Liver (tissue), 3 donors: Measurements from ENCODE around the gene PAPSS1.

Experiments
- ATF3 ChIP-seq: IDR thresholded peaks from 2 replicates; pipeline ENCODE4 v1.6.1; 2016; ENCODE audit warnings: antibody characterized with exemption
- GABPA ChIP-seq, 2 donors: IDR thresholded peaks in 1 of 2; conservative IDR thresholded peaks in 1 of 2; 2 replicates each; pipeline ENCODE4 v1.6.1; 2016; ENCODE audit warnings: antibody characterized with exemption in 2 of 2, mild to moderate bottlenecking in 1 of 2, moderate library complexity in 1 of 2
- TAF1 ChIP-seq: conservative IDR thresholded peaks from 2 replicates; pipeline ENCODE4 v1.6.1; 2016; ENCODE audit warnings: antibody characterized with exemption, mild to moderate bottlenecking
- TF ChIP-seq, protein P1 (sequence below): fragments of 150-350 bp; IDR thresholded peaks from 2 replicates; pipeline ENCODE4 v1.5.1; 2017; ENCODE audit warnings: improper control_type of control experiment, low read depth, low read length; ENCODE audit not compliant: missing input control
- TF ChIP-seq, protein P2 (sequence below): IDR thresholded peaks from 2 replicates; pipeline ENCODE4 v1.6.1; 2016; ENCODE audit warnings: antibody characterized with exemption
- donor health status: healthy.
- donor health status: healthy.

DNA sequence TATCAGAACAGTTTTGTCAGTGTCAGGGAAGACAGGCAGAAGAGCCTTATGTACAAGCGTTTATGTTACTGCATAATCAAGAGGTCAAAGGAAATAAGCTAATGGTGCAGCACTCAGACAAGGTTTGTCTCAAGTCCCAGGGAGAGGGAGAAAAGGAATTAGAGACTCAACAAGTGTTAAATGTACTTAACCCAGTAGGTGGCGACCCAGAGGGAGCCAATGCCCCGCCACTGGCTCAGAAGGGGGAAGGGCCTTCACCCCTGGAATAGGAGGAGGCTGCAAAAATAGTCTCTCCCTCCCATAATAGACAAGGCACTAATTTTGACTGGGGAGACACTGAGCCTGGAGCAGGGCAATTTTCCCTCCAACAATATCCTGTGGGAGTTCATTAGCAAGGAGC lies 14.1 kb upstream of the PAPSS1 start:
- TF ChIP-seq, protein P1, sequence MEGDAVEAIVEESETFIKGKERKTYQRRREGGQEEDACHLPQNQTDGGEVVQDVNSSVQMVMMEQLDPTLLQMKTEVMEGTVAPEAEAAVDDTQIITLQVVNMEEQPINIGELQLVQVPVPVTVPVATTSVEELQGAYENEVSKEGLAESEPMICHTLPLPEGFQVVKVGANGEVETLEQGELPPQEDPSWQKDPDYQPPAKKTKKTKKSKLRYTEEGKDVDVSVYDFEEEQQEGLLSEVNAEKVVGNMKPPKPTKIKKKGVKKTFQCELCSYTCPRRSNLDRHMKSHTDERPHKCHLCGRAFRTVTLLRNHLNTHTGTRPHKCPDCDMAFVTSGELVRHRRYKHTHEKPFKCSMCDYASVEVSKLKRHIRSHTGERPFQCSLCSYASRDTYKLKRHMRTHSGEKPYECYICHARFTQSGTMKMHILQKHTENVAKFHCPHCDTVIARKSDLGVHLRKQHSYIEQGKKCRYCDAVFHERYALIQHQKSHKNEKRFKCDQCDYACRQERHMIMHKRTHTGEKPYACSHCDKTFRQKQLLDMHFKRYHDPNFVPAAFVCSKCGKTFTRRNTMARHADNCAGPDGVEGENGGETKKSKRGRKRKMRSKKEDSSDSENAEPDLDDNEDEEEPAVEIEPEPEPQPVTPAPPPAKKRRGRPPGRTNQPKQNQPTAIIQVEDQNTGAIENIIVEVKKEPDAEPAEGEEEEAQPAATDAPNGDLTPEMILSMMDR: no peak
- no peak for TF ChIP-seq TAF1
- TF ChIP-seq, protein P2, sequence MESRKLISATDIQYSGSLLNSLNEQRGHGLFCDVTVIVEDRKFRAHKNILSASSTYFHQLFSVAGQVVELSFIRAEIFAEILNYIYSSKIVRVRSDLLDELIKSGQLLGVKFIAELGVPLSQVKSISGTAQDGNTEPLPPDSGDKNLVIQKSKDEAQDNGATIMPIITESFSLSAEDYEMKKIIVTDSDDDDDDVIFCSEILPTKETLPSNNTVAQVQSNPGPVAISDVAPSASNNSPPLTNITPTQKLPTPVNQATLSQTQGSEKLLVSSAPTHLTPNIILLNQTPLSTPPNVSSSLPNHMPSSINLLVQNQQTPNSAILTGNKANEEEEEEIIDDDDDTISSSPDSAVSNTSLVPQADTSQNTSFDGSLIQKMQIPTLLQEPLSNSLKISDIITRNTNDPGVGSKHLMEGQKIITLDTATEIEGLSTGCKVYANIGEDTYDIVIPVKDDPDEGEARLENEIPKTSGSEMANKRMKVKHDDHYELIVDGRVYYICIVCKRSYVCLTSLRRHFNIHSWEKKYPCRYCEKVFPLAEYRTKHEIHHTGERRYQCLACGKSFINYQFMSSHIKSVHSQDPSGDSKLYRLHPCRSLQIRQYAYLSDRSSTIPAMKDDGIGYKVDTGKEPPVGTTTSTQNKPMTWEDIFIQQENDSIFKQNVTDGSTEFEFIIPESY: no peak
- TF ChIP-seq GABPA (IDR thresholded peaks at IDR 0.05 in 1 of 2, conservative IDR thresholded peaks at IDR 0.05 in 1 of 2): no peak
- no peak for TF ChIP-seq ATF3
